HT-29 (cell line): ENCODE results near the gene FOXL2NB. TPM values are rescaled to one million over a fixed set of nuclear protein-coding genes. Genes with fewer than 3 reads are reported as not detected.
A peak's percentile ranks its signal among the peaks of the same experiment; 100 is the strongest.

ENCODE experiments used
- DNase-seq: peaks from one replicate; pipeline ENCODE4 v3.0.0-alpha.2; 2015; ENCODE audit warnings: low spot score
- total RNA-seq: library from RNA; depleted of rRNA; stranded (reverse); fragments of >200 nt; shearing (Covaris generic); gene quantifications from 2 replicates; pipeline ENCODE4 v1.2.3, GENCODE V29; 2014

The FOXL2NB gene
- total RNA-seq, 1 experiment from 2014 or later, result not detected

DNA sequence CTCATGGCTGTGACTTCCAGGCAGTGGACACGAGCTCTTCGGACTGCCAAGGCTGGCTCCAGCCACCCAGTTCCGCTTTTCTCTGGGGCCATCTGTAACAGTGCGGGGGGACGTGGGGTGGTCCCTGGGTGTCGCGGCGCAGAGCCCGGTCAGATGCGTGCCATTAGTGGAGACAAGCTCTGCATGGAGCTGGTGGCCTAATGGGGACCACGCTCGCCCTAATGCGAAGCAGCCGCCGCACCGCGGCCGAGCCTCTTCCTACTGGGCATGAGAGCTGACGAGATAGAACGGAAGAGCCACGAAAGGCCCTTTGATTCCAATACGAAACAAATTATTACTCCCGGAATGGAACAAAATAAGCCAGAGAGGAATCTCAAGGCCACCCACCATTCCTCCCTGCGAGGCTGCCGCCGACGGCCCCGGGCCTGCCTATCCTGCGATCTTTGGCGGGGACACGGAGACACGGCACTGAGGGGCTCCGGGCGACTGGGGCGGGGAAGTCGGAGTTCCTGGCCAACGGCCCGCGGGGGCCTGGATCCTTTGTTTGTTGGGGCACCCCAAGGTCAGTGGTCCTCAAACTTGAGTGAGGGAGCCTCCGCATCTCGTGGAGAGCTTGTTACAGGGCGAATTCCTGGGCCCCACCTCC lies 18.2 kb upstream of the FOXL2NB start:
- no peak for DNase-seq

DNA sequence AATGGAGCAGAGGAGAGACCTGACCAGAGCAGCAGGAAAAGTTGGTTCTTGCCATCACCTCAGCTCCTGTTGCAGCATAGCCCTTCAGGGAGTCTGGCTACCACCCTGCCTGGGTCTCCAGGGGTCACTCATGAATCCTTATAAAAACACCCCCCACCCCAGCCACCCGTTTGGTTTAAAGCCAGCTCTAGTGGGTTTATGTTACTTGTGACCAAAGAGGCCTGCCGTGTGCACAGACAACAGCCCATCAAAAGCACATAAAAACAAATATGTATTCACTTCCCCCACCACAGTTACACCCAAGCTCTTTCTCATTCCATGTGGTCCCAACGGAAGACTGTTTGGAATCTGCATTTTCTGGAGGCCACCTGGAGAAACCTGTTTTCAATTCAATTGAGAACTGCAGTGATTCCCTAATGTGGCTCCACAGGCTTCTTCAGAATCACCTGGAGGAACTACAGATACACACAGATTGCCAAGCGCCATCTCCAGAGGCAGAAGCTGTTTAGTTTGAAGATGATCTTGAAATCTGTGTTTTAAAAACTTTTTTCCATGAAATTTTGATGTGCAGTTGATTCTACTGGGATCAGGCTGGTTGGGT lies 13.8 kb upstream of the FOXL2NB start:
- DNase-seq, result no peak

DNA sequence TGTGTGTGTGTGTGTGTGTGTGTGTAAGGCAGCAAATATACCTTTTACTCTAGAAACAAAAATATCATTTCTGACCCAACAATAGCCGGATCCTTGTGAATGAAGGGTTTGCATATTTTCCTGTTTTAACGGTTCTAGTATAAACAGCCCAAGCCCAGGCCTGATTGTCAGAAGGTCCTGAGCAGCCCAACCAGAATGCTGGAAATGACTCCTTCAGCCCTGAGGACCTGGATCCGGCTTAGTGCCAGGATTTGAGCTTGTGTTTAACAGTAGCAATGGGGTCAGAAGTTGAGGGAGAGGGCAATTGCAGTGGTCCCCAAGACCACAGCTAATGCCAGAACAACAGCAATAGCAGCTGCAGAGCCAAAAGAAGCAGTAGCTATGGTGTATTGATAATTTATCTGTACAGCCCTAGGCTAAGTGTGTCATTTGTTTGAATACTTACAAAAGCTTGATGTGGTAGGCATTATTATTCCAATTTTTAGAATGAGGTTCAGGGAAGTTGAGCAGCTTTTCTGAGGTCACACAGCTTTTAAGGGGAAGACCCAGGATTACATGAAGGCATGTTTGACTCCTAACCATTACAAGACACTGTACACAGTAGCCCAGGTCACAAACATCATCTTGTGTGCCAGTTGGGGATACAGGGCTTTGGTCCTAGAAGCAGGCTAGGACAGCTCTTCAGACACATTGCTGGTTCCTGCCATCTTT lies 12.9 kb upstream of the FOXL2NB start:
- no peak for DNase-seq

DNA sequence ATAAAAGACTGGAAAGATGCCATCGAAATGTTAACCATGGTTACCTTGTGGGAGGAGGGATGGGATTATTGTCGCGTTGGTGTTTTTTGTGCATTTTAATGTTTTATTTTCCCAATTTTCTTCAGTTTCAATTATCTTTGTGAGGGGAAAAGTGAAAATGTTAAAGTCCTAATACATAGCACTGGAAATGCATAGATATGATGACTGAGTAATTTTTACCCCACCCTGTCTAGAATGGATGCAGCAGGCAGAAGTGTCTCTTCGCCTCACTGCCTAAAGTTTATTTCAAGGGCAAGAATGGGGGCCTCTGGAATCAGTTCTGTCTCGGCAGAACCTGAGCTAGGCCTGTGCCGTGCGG lies 11.5 kb upstream of the FOXL2NB start:
- DNase-seq, result no peak

DNA sequence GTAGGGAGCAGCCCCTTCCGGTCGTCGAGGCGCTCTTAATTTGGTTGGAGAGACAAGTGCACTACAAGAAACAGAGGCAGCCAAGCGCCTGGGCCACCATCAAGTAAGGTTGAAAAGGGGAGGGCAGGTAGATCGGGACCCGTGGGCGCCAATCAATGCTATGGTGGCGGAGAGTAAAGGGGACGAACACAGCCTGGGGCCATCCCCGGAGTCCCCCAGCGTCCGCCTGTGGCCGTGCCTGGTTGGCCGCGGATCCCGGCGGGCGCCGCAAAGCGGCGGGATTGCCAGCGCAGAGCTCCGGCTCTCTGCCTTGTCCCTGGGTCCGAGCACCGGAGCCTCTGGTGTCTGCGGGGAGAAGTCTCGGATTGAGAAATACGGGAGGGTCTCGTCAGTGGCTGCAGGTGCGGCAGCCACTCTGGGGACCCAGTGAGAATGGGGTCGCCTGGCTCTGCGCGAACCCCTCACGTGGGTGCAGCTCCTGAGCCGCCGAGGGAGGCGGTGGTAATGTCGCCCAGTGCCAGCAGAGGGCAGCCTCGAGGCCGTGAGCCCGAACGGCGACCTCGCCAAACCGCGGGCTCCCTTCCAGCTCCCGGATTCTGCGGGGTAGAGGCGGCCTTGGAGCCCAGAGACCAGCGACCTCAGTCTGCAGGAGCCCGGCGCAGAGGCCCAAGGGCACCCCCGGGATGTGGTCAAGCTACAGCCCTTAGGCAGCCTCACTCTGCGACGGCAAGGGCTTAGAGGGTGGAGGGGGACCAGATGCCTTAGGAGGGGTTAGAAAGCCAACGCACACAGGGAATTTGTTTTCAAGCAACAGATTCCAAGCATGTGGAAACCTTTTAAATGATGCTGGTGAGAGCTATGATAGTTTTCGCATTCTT lies 10.9 kb upstream of the FOXL2NB start:
- peak; percentile 70 for DNase-seq

DNA sequence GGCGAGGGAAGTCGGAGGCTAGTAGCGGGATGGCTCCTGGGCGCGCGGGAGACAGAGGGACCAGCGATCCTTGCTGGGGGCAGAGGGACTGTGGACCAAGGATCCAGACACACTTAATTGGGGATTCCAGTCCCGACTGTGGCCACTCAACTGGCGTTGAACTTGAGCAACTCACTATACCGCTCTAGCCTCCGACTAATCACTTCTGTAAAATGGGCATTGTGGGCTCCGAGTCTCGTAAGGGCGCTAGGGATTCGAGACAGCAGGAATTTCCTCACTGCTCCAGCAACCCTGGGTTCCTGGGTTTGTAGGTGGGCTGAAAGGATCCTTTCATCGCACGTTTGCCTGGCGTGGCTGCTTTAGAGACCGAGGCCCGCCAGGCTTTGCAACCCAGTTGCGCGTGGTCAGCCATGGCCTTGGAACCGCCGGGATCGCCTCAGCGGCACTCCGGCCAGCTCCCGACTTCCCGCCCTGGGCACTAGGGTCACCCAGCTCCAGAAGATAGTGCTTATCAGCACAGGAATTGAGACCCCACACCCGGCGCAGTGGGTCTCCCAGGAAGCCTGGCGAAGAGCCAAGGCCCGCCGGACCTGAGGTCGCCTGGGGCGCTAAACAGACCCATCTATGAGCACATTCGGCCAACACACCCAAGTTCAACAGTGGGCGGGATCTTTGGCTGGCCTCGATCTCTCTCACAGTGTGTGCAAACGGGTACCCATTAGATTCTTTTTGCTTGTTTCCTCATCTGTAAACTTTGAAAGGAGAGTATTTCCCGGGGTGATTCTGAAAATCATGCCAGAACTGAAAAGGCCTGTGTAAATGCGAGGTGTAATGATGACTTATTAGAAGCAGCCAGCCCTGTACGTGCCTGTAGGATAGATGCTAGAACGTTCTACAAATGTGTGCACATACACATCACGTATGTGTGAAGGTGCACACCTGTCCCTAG lies 10.0 kb upstream of the FOXL2NB start:
- no peak for DNase-seq

DNA sequence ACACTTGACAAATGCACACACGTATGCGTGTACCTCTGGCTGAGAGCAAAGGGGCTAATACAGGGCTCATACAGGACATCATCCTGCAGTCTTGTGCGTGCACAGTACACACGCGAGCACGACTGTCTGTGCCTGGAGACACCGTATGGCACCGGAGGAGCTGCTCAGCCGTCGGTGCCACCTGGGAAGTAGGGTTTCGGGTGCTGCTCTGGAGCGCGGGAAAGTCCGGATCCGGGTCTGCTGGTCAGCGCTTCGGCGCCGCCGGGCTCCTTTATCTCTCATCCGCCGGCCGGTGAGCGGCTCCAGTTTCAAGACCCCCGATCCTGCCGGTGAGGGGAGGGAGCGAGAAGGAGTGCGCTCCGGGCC lies 9.3 kb upstream of the FOXL2NB start:
- DNase-seq, result no peak

DNA sequence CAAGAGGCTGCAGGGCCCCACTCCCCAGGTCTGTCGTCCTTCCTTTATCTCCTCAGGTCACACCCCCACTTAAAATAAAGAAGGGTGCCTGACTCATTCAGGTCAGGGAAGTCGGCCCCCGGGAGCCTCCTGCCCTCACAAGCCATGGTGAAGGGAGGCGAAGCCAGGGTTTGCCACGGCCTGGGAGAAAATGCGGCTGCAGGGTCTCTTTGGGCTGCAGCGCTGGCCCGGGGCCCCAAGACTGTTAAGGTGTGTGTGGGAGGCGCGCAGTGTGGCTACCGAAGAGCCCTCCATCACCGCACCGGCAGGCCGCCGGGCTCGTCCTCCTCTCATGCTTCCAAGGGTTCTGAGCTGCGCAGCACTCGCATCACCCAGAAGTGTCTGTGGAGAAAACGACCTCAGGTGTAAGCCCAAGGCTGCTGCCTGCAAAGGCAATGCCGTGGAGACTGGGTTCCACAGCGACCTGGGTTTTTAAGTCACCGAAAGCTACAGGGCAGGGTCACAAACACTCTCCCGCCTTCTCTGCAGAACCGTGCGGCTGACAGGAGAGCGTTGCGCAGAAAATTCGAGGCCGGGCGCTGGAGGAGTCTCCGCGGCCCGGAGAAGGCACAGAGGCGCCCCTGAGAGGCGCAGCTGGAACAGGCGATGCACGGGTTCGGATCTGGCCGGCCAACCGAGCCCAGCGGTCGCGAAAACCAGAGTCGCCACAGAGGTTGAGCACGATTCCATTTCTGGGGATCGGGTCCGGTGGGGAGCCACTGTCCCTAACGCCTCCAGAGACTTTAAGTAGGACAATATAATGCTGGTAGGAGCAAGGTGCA lies 8.8 kb upstream of the FOXL2NB start:
- DNase-seq, result no peak

DNA sequence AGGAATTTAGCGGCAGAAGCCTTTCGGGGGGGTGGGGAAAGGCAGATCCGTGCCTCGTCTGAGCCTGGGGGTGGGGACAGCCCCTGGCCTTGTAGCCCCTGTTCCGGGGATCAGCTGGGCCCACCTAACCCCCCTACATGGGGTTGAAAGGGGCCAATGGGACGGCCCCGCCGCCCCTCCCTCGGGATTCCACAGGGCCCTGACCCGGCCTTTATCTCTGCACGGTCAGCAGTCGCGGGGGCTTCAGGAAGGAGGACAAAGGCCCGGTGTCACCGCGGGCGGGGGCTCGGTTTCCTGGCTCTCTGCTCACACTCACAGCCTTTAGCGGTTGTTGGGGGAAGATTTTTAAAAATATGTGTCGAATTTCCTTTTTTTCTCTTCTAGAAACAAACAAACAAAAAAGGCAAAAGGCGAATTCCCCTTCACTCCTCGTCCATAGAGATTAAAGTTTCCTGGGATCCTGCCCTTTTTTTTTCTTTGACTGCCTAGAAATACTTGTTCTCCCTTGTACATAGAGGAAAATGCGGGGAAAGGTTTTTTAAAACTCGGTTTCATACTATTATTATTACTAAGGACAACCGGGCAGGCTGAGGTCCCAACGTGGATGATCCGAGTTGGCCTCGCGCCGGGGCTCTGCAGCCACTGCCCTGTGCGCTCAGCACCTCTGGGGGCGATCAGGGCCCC lies 8.0 kb upstream of the FOXL2NB start:
- DNase-seq, result no peak

DNA sequence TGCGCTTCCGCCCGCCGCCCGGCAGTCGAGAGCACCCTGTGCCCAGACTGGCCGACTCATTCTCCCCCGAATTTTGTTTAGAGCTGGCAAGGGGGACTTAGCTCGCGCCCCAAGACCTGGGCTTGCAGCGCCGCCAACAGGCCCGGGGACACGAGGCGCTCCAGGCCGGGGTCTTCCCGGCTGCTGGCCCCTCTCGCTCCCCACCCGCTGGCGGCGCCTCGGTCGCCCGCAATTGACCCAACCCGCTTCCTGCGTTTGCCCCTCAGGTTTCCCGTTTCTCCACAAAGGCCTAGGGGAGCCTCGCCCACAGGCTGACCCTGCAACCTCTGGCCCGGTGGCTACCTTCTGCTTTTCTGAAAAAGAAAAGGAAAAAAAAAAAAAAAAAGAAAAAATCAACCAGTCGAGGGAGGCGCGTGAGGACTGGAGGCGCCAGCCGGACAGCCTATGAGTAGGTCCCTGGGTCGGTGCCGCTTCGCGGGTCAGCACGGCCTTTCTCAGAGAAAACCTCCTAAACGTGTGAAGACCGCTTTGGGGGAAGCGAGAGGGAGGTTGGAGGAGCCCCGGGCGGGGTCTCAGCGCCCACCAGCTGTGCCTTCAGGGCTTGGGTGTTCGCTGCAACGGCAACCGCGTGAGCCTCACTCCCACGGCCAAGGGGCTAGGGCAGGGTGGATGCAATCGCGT lies 7.3 kb upstream of the FOXL2NB start:
- no peak for DNase-seq

DNA sequence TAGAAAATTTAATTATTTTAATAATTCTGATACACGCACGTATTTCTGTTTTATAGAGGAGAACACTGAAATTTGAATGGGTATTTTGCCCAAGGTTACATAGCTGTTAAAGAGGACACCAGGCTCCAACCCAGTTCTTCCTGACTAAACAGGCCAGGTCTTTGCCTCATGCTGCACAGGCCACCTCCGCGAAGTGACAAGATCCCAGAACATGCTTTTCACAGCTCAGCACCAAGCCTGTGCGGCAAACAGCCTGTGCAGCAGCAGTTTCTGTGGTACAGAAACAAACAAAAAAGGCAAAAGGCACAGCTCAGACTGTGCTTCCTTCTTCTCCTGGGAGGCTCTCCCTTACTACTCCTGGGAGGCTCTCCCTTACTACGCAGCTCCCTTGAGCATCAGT lies 6.6 kb upstream of the FOXL2NB start:
- DNase-seq, result no peak

DNA sequence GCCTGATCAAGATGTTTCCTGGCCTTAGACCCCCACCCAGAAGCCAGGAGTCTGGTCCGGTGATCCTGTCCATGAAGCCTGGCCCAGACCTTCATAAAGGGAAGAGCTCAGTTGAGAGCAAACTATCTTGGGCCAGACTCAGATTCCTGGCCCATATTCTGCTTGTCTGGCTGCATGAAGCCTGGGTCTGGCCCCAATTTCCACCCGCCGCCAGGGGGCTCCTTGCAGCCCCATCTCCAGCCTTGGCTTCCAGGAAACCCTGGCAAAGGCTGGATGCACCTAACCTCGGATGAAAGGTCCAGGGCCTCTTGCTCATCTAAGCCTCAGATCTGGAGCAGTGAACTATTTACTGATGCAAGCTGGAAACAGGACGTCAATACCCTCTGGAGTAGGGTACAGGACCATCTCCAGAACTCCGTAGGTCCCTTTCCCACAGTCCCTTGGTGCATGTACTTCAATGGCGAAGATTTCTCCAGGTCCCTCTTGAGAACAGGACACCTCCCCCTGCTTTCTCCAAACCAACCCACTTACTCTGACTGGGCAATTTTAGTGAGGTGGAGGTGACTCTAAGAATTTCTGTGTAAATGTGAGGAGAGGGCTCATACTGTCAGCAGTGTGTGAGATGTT lies 5.6 kb upstream of the FOXL2NB start:
- peak; percentile 73 for DNase-seq

DNA sequence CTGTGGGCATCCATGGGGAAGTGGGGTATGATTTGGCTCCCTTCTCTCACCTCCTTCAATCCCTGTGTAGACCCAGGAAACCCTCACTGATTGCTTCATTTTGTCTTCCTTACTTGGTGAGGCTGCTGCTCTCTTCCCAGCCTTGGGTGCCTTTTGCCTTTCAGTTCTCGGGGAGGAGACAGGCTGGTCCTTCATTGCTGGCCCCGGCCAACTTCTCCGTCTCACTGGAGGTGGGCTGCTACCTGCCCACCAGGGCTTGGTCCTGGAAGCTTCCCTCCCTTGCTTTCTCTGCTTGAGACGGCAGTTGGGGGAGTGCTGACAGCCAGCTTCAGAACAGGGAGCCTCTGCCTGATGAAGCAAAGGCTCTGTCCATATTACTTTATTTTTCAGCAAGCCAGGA lies 4.7 kb upstream of the FOXL2NB start:
- no peak for DNase-seq

DNA sequence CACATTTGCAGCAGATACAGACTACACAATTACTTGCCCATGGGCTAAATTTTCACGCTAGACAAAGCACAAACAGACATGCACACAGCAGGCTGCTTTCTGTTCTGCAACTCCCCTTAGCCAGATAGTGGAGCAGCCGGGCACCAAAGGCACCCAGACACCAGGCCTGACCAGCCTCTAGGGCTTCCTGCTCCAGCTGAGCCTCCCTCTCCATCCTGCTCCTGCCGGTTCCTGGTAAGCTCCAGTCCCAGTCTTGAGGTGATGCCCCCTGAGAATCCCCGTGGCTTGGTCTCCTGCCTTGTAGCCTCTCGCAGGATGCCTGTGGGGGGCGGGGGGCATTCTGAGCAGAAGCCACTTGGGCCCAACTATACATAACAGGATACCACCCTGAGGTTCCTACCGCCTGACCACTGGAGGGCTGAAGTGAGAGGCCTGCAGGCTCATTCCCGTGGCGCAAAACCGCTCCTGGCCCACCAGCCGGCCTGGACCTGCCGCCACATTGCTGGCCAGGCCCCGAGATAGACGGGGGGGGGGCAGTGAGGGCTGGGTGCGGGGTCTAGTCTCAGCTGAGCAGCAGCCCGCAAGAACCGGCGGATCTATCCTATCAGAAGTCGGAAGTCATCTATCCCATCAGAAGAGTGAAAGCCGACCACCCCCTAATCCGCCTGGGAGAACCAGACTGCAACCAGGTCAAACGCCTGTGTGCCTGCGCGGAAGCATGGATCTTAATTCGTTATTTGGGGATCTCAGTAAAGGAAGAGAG lies 4.0 kb upstream of the FOXL2NB start:
- DNase-seq, result no peak

DNA sequence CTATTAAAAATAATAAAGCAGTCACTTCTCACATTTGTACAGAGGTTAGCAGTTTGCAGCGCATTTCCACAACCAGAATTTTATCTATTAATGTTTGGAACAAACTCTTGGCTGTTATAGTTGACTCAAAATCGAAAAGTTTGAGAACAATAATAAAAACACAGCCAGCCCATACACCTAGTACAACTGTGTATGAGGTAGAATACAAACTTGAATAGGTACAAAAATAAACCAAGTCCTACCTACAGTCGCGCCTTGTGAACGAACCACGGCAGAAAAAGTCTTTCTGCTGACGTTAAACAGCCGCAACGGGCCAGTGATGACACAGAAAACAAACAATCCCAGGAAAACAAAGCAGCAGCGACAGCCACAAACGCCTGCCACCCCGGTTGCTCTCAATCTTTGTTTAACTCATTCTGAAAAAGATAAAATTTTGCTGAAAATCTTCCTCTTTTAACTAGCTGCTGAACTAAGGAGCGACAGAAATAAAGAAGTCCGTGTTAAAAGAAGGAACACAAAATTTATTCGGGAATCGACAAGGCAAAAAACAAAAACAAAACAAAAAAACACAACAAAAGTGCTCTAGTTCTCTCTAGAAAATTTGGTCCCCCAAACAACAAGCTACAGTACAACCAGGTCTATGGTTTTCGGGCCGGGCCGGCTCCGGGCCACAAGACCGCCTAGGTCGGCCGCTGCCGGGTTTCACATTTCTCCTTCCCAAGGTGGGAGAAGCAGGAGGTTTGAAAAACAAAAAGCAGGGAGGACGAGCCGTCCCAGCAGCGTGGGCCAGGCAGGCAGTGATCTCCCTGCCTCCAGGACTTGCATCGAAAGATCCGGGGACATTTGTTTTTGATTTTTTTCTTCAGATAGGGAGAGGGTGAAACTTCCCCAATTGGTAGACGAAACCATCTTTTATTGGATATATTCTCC lies 3.0 kb upstream of the FOXL2NB start:
- DNase-seq, result no peak

DNA sequence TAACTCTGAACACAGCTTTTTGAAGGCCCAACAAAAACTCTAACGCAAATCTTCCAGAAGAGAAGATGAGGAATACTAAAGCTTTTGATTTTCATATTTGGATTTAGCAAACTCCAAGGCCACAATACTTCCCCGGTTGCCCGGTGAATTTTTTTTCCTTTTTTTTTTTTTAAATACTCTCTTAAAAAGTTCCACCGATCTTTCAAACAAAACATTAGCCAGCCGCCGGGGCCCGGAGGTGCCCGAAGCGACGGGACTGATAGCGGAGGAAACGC lies 2.4 kb upstream of the FOXL2NB start:
- DNase-seq, result no peak
